Gastroesophageal sphincter (tissue), 4 donors: ENCODE measurements around the gene AP1S2. TPM values are rescaled to one million over a fixed set of nuclear protein-coding genes. Genes with fewer than 3 reads are reported as not detected.

ENCODE experiments used
- ATAC-seq: fragments of 150-250 bp; one replicate; pipeline ENCODE4 v1.9.1; 2016; ENCODE audit warnings: mild to moderate bottlenecking, moderate library complexity
- H3K27ac ChIP-seq, 4 donors: fragments of 200-600 bp; sonication (generic) in 3 of 4; 1 replicate in 3 of 4; 2 replicates in 1 of 4; pipeline ENCODE4 v1.5.1; 2016 to 2019
- H3K27me3 ChIP-seq: fragments of 200-600 bp; sonication (generic); one replicate; pipeline ENCODE4 v1.5.1; 2019
- H3K36me3 ChIP-seq, 2 donors: fragments of 200-600 bp; sonication (generic); one replicate each; pipeline ENCODE4 v1.5.1; 2019; ENCODE audit warnings: control low read depth in 1 of 2
- H3K4me1 ChIP-seq, 3 donors: fragments of 200-600 bp; sonication (generic); 1 replicate in 2 of 3; 2 replicates in 1 of 3; pipeline ENCODE4 v1.5.1; 2016 to 2019; ENCODE audit warnings: control low read depth in 2 of 3
- H3K4me3 ChIP-seq, 2 donors: fragments of 200-600 bp; sonication (generic); one replicate each; pipeline ENCODE4 v1.5.1; 2019; ENCODE audit warnings: mild to moderate bottlenecking in 1 of 2, moderate library complexity in 1 of 2
- H3K9me3 ChIP-seq, 3 donors: fragments of 200-600 bp; sonication (generic); one replicate each; pipeline ENCODE4 v1.5.1; 2017 to 2019; ENCODE audit warnings: control low read depth in 2 of 3
- EP300 ChIP-seq: sonication (generic); formaldehyde crosslinking; IDR thresholded peaks from one replicate; pipeline ENCODE4 v1.6.1; 2017; ENCODE audit warnings: antibody characterized with exemption, mild to moderate bottlenecking
- POLR2A ChIP-seq, 2 donors: fragments of 450-650 bp; IDR thresholded peaks; one replicate each; pipeline ENCODE4 v1.6.1; 2017; ENCODE audit warnings: antibody characterized with exemption in 2 of 2, mild to moderate bottlenecking in 2 of 2, moderate library complexity in 1 of 2
- POLR2AphosphoS5 ChIP-seq: sonication (generic); formaldehyde crosslinking; IDR thresholded peaks from one replicate; pipeline ENCODE4 v1.6.1; 2017; ENCODE audit warnings: antibody characterized with exemption
- WGBS, 2 donors: methylation state at CpG; one replicate each; pipeline ENCODE4 v1.1.5; 2018; ENCODE audit warnings: low coverage in 1 of 2; 5-methylcytosine and 5-hydroxymethylcytosine counted together
- total RNA-seq, 4 donors: library from RNA; depleted of rRNA; stranded (reverse); fragments of >200 nt; gene quantifications; one replicate each; pipeline ENCODE4 v1.1.0, GENCODE V29; 2016
- TF ChIP-seq, protein P1 (sequence below), 4 experiments: fragments of 200-600 bp in 2 of 4; fragments of 450-650 bp in 2 of 4; sonication (generic) in 1 of 4; IDR thresholded peaks; one replicate each; pipeline ENCODE4 v1.5.1; 2017 to 2019; ENCODE audit warnings: antibody characterized with exemption in 4 of 4, mild to moderate bottlenecking in 2 of 4, moderate library complexity in 2 of 4

The AP1S2 gene
- total RNA-seq, 4 donors from 2014 or later, result 98.7 to 300 (median 203) TPM

DNA sequence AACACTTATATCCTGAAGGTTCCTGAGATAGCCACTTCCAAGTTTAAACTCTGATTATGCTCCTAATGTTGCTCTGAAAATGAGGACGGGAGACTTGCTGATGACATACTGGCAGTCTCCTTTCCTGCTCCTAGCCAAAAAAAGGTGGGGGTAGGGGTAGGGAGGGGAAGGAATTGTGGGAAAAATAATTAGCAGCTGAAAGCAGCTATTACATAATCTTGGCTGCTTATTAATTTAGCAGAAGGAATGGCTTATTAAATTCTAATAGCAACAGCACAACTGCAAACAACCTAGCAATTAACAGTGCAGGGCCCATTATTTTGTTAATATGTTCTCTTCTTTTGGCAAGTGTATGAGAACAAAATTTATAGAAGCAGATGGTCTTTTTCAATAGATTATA, 2.0 kb upstream of the AP1S2 start:
- Histone ChIP-seq H3K4me1 (peaks cover 0 to 14% (median 0%) of the 10 kb centered on the region in 3 donors), H3K36me3 (no peaks in the 10 kb centered on the region), H3K27ac (peak overlapping the region in 3 of 4 donors; percentile 29 to 95 (median 91)), H3K4me3 (no peak overlapping the region), H3K9me3 (no peaks in the 10 kb centered on the region), H3K27me3 (no peaks in the 10 kb centered on the region)
- no peak for TF ChIP-seq EP300
- TF ChIP-seq POLR2AphosphoS5, result no peak
- TF ChIP-seq POLR2A (IDR thresholded peaks at IDR 0.05), result no peak
- TF ChIP-seq, protein P1, sequence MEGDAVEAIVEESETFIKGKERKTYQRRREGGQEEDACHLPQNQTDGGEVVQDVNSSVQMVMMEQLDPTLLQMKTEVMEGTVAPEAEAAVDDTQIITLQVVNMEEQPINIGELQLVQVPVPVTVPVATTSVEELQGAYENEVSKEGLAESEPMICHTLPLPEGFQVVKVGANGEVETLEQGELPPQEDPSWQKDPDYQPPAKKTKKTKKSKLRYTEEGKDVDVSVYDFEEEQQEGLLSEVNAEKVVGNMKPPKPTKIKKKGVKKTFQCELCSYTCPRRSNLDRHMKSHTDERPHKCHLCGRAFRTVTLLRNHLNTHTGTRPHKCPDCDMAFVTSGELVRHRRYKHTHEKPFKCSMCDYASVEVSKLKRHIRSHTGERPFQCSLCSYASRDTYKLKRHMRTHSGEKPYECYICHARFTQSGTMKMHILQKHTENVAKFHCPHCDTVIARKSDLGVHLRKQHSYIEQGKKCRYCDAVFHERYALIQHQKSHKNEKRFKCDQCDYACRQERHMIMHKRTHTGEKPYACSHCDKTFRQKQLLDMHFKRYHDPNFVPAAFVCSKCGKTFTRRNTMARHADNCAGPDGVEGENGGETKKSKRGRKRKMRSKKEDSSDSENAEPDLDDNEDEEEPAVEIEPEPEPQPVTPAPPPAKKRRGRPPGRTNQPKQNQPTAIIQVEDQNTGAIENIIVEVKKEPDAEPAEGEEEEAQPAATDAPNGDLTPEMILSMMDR (IDR thresholded peaks at IDR 0.05), result no peak
- 0% methylated on average over 1 of the region's 1 CpG; no CpG with 5 or more reads in 1 of the 2 donors for WGBS, 2 donors
- no peak for ATAC-seq

DNA sequence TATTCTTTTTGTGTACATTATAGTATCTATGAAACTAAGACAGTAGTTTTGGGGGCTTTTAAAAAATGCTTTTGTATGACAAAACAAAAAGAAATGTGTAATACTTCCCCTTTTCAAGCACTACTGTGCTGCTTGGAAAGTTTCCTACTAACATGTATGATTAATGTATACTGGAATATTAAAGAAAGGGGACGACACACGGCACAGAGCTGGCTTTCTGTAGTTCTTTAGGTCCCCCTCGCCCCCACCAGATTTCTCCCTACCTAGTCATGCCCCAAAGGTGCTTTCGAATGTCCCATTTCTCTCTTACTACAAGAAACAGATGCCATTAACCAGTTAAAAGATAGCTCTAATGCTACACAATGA, 1.6 kb upstream of the AP1S2 start:
- H3K36me3 ChIP-seq, result no peaks in the 10 kb centered on the region
- 29 to 40% methylated on average over 2 to 3 of the region's 4 CpGs for WGBS, 2 donors
- H3K27ac ChIP-seq, result peak overlapping the region in 3 of 4 donors; percentile 29 to 95 (median 91)
- TF ChIP-seq POLR2AphosphoS5 (no peak), EP300 (no peak), POLR2A (IDR thresholded peaks at IDR 0.05) (no peak)
- TF ChIP-seq, protein P1 (IDR thresholded peaks at IDR 0.05), result no peak
- H3K4me3 ChIP-seq, result peak overlapping the region in 1 of 2 donors; percentile 83
- ATAC-seq, result no peak
- no peaks in the 10 kb centered on the region for H3K27me3 ChIP-seq
- H3K4me1 ChIP-seq, result peaks cover 0 to 14% (median 0%) of the 10 kb centered on the region in 3 donors
- H3K9me3 ChIP-seq, result no peaks in the 10 kb centered on the region

DNA sequence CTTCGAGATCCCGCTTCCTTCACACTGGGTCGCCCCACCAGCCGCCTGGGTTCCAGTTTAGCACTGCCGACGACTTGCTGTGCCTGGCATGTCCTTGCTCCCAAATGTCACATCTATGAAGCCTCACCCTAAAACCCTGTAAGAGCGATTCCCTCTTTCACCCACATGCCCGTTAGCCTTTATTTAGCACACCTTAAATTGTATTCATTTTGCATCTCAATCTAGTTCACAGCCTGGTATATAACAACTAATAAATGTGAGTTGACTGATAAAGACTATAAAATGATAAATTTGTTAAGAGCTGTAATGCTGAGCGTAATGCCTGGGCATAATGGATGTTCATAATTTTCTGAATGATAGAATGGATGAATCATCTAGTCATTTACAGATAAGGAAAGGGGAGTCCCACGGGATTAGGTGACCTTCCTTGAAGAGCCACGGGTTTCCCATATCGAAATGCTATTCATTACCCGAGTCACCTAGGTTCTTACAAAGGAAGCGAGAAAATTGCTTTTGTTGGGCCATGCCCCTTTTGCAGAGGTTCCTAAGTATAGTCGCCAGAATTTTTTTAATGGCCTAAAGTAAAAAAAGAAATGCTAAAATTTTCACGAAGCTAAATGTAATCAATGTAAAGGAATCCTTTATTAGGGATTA, 1.1 kb upstream of the AP1S2 start:
- H3K4me1 ChIP-seq, result peaks cover 0 to 20% (median 0%) of the 10 kb centered on the region in 3 donors
- H3K4me3 ChIP-seq, result peak overlapping the region; percentile 38 to 83
- whole genome bisulfite sequencing, 2 donors, result 10 to 12% methylated on average over 6 to 12 of the region's 16 CpGs
- H3K27me3 ChIP-seq, result no peaks in the 10 kb centered on the region
- H3K27ac ChIP-seq, result peak overlapping the region; percentile 31 to 95 (median 92)
- H3K36me3 ChIP-seq, result no peaks in the 10 kb centered on the region
- no peak for TF ChIP-seq POLR2A (IDR thresholded peaks at IDR 0.05)
- TF ChIP-seq EP300, result no peak
- TF ChIP-seq, protein P1 (IDR thresholded peaks at IDR 0.05), result no peak
- TF ChIP-seq POLR2AphosphoS5, result no peak
- ATAC-seq, result no peak
- H3K9me3 ChIP-seq, result no peaks in the 10 kb centered on the region

DNA sequence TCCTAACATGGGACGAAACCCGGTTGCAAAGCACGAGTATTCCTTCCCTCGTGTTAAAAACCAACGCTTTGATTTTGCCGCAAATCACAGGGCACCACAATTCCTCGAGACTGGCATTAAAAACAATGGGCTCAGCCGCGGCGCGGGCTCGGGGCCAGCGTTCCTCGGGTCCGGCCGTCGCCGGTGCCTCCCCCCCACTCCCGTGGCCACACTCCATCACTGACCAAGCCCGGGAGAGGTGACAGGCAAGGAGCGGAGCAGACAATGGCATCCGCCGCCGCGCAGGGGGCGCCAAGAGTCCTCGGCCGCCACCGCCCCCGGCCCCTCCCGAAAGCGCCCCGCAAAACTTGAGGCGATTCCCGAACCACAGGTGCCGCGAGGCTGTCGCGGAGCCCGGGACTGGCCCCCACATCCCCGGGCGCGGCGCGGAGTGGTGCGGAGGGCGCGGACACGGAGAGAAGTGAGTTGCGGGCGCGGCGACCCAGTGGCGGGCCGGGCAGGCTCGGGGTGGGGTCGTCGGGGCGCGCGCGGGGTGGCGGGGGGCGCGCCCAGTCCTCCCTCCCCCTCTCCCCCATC, 445 bp downstream of the AP1S2 start:
- no peaks in the 10 kb centered on the region for H3K9me3 ChIP-seq
- TF ChIP-seq POLR2AphosphoS5, result no peak
- TF ChIP-seq, protein P1 (IDR thresholded peaks at IDR 0.05), result peak in 1 of 4 experiments; percentile 42
- peak overlapping the region; percentile 83 to 89 for H3K4me3 ChIP-seq
- H3K36me3 ChIP-seq, result no peaks in the 10 kb centered on the region
- peaks cover 0 to 35% (median 0%) of the 10 kb centered on the region in 3 donors for H3K4me1 ChIP-seq
- H3K27me3 ChIP-seq, result no peaks in the 10 kb centered on the region
- peak overlapping the region; percentile 91 to 95 (median 93) for H3K27ac ChIP-seq
- ATAC-seq, result peak; percentile 26
- WGBS, 2 donors, result 0% methylated on average over 4 of the region's 65 CpGs; no CpG with 5 or more reads in 1 of the 2 donors
